GM19372 (cell line): ENCODE measurements around the gene INO80.

ENCODE experiments used
- ATAC-seq: cut with Tn5 transposase; IDR thresholded peaks from one replicate; pipeline ENCODE4 v1.9.1; 2021; ENCODE audit warnings: mild to moderate bottlenecking, low read depth, moderate library complexity; ENCODE audit not compliant: unreplicated experiment

INO80 gene

DNA sequence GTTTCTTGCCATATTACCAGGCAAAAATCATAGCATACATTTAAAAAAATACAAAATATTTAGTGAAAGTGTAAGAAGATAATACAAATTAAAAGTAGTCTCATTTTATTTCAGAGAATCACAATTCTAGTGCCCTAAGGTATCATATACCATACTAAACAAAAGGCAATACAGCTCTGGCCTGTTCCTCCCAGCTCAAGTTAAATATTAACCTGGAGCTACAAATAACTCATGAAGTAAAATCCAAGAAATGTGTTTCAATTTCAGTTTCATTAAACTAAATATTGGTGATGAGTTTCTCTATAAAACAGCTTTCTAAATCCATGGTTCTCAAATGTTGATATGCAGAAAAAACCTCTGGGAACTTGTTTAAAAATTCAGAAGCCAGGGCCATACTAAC, 67.7 kb downstream of the INO80 start:
- no peak for ATAC-seq

- ATAC-seq: no peak
Measured at GRCh38 chr15:41047474-41047873, 68.6 kb downstream of the INO80 start.

DNA sequence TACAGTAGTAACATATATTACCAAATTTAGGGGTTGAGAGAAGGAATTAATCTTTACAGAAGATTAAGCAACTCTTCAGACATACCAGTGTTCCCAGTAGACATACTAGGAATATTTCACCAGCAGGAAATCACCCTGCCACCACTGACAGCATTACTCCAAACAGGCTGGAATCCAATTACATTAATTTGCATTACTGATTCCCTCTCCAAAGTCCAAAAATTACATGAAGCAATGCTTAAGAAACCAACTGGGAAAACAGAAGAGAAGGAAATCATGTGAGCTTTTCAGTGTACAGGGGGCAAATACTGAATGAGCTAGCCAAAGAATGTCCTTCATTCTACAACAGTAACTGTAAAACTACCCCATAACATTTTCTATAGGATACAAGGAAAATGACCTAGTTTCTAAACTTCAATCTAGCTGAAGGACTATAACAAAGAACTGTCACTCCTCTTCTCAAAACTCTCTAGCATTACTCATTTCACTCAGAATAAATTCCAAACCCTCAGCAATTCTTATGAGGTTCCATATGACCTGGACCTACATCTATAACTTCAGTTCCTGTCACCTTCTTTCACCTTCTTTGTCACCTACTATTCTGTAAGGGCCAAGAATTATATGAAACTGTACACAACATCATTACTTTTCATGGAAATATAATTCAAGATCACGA, 72.7 kb downstream of the INO80 start:
- ATAC-seq: no peak

DNA sequence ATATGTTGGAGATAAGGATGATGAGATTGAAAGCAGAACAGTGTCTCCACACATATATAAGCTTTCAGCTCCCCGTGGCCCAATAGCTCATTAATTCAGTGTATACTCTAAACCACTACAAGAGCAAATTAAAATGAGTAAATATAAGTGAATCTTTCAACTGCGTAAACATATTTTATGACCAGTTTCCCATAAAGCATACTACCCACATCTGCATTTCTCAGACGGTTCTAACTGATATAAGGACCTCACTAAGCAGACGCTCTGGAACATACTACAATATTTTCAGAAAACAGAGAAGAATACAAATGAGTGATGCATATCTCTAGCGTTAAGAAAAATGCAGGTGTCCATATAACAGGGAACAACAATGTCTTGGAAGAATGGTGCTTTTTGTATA, 73.2 kb downstream of the INO80 start:
- ATAC-seq: no peak

- ATAC-seq: no peak
Measured at GRCh38 chr15:41039121-41039520, 77.0 kb downstream of the INO80 start.

DNA sequence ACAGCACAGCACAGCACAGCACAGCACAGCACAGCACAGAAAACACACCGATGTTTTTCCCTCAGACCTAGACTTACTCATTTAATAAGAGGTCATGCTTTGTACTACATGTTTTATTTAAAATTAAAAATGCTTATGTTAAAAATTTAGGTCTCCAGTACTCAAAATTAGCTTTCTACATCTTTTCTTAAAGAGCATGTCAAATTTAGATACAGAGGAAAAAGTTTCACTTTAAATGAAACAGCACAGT, 84.1 kb downstream of the INO80 start:
- ATAC-seq: no peak

- ATAC-seq: no peak
Measured at GRCh38 chr15:41031232-41032078, 84.6 kb downstream of the INO80 start.

GRCh38 chr15:41028853-41029252, 87.2 kb downstream of the INO80 start:
- no peak for ATAC-seq

GRCh38 chr15:41025393-41025792, 90.7 kb downstream of the INO80 start:
- ATAC-seq: no peak

DNA sequence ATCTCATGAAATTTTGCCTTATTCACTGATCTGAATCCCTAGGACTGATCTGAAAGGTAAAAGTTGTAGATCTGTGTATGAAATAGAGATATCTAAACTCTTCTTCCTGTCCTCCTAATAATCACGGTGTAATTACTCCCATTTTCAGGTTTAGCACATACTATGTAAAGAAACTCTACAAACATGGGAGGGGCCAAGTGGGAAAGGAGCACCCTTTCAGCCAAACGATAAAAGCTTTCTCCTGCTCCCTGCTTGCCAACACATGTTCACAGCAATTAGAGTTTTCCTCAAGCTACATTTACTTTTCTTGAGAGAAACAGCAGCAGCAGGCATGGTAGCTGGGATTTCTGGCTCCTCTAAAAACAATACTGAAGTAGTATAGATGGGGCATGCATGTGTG, 91.2 kb downstream of the INO80 start:
- ATAC-seq: no peak

DNA sequence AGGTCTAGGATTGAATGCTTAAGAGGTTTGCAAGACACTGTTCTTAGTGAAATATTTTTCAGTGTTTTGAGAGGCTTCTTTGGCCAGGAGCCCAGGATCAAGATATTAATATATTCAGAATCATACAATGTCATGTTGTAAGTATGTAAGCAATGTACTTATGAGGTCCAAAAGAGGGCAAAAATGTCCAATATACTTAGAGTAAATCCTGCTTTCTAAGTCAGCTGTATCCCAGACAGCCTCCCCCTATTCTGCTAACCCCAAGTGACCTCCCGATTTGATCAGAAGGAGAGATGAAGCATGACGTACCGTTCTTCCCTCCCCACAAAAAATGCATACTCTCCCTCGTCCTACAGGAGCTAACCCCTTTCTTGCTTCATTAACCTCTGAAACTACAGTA, 91.9 kb downstream of the INO80 start:
- ATAC-seq: no peak

- ATAC-seq: no peak
Measured at GRCh38 chr15:41022487-41023090, 93.5 kb downstream of the INO80 start.

- ATAC-seq: no peak
Measured at GRCh38 chr15:41020829-41021228, 95.3 kb downstream of the INO80 start.

- no peak for ATAC-seq
Measured at GRCh38 chr15:41020311-41020710, 95.8 kb downstream of the INO80 start.

DNA sequence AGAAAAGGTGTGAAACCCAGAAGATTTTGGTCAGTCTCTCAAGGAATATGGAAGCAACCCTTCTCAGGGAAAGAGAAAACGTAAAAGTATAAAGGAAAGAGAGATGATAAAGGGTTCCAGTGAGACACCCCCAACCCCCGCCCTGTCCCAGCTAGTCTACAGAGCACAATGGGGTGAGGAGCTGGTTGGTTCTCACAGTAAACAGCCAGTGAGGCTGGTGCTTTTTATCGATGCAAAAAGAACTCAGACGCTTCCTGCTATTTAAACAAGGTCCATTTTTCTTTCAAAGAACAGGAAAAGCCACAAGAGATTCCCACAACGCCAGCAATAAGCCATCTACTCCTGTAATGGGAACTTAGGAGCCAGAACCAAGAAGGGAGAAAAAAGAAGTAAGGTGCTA, 96.9 kb downstream of the INO80 start:
- ATAC-seq: no peak

- no peak for ATAC-seq
Measured at GRCh38 chr15:41018534-41018933, 97.5 kb downstream of the INO80 start.

DNA sequence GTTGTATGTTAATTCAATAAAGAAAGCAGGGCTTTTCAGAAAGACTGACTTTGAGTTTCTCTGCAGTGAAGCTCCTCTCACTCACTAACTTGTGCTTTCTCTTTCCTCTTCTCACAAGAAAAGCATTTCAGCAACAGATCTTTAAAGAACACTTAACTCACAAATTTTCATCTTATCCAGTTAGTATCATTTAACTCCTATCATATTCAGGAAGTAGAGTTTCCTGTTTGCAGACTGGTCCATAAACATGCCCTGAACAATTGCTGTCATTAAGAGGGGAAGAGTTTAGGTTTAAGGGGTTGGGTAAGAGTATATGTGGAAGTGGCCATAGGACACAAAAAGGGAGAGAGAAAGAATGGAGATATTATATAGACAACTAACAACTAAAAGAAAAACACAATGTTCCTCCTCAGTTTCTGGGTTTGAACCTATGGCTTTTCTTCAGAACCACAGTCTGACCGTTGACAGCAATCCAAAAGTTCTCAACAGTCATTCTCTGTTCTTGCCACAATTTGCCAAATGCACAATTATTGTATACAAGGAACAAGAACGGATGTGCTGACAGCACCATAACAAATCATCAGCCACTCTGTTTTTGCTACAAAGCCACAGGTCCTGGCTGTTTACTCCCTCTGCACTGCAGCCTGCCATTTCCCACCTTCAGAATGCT, 98.9 kb downstream of the INO80 start:
- ATAC-seq: no peak

DNA sequence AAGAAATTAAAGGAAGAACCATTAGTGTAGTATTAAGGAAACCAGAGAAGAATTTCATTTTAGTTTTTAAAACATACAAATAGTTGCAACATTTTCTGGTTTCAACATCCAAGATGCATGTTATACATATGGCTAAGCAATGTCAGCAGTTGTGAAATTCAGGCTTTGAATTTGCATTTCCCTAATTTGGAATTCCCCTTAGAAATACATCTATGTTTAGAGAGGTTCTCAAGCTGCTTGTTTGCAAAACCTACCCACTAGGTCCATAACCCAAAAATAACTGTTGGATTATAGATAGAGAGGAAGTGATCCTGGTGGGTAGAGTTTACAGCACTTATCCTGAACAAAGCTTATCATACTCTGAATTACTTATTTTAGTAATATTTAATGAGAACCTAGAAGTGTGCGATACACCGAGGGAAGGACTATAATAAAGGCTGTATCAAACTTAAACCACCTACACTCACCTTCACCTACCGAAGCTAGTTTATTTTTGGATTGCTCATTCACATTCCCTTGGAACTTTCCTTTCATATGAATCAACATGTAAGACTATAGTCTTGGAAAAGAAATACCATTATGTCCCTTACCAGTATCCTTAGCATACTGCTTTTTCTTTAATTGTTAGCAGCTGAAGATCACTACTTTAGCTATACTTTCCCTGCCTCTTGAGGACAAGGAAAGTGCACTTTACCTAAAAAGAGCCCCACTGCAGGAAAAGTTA, 102.2 kb downstream of the INO80 start:
- no peak for ATAC-seq

DNA sequence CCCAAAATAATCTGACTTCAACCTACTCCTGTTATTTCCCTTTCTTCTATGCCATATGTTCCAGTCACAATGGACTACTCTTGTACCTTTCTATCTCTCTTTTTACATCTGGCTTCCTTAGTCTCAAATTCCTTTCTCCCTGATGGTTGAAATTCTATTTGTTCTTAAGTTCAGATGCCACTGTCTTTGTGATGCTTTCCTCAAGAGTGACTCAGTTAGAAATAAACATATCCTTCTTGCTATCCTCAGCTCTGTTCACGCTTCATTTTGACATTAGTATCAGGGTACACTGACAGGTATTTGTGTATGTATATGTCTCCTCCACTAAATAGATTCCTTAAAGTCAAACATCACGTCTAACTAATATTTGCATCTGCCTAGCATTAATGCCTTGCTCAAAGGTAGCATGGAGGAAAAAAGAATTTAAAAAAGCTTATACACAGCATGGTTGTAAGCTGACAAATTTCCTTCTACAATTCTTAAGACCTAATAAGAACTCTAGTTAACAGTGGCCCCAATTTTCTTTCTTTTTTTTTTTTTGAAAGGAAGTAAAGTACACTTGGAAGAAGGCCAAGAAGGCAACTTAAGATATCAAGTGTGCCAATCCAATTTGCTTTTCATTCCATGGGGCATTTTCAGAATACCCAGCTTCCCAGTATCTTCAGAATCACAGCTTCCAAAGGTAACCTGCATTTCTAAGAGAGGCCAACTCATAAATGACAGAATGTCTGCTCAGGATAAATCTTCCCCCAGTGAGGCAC, 104.8 kb downstream of the INO80 start:
- no peak for ATAC-seq

- no peak for ATAC-seq
Measured at GRCh38 chr15:41010345-41010744, 105.7 kb downstream of the INO80 start.
